Fibroblast of the conjunctiva (primary cell): ENCODE data around the gene EPS15.
"Not testable (repeated sequence)": the region's sequence is repeated elsewhere in the genome, so short reads cannot be mapped to it uniquely, and the experiment has no call there.

Experiments
- DNase-seq: peaks from one replicate; pipeline ENCODE4 v3.0.0-alpha.2; 2010; ENCODE audit warnings: low read depth

EPS15 gene

DNA sequence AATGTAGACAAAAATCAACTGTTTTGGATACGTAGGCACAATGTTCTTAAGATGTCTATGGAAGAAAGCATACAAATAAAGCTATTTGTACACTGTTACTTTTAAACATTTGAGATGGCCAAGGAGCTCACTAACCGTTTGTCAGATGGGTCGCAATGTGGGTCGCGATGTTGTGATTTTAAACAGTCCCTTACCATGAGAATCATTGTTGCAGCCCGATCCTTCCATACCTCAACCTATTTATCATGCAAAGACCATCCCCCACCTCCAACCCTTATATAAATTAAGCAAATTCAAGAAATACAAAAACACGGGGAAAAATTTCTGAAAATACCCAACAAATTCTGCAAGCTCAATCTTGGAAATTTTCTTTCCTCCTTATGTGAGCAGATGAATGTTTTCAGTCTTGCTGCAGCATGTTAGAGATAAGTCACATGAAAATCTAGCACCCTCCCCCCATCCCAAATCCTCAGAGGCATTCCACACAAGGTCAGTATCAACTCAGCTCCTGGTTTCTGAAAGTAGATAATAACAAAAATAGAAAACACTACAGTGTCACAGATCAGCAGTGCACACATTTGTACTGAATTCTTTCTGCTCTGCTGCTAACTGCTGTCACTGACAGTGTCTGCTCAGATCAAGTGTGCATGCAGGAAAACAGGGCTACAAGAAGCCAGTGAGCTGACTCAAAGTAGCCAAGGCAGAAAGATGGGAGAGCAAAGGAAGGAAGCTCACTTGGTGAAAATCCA lies 95.8 kb downstream of the EPS15 start:
- no peak for DNase-seq

DNA sequence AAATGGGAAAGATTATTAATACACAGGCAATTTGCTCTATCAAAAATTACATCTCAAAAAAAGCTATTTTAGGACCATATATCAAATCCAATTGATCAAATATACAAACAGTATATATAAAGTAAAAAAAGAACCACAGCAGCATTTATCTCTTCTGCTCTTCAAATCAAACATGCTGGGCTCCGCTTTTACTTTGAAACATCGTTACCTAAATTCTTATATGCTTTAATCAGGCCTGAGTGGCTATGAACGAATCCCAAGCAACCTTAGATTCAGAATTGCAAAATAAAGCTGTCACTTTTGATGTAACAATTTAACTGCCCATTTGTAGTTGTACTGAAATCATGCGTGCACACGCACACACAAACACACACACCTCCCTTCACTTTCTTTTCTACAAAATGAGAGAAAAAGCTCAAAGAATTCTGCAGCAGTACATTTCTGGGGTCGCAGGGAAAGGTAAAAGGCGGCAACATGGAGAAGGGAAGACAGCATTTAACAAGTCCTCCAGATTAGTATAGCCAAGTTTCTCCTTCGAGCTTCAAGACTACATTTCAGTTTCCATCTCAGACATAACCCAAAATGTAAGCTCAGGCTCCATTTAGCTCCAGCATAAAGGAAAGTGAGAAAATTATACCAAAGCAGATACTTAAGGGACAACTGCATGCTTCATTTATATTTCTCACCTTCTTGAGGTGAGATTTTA lies 96.5 kb downstream of the EPS15 start:
- no peak for DNase-seq

DNA sequence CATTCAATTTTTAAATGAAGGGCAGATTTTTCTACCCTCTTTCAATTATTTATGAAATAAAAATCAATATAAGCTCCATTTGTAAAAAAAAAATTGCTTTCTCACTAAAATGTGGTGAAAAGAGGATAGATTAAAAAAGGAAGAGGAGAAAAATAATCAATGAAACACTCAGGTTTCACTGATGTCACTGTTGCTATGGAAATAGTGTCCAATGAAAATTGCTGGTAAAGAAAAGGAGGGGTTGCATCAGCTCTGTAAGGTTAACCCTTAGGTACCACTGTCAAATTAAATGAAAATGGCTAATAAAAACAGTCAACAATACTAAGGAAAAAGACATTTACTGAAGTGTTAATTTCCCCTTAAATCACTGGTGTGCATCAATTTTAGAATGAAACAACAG lies 97.1 kb downstream of the EPS15 start:
- DNase-seq, result peak; percentile 61

DNA sequence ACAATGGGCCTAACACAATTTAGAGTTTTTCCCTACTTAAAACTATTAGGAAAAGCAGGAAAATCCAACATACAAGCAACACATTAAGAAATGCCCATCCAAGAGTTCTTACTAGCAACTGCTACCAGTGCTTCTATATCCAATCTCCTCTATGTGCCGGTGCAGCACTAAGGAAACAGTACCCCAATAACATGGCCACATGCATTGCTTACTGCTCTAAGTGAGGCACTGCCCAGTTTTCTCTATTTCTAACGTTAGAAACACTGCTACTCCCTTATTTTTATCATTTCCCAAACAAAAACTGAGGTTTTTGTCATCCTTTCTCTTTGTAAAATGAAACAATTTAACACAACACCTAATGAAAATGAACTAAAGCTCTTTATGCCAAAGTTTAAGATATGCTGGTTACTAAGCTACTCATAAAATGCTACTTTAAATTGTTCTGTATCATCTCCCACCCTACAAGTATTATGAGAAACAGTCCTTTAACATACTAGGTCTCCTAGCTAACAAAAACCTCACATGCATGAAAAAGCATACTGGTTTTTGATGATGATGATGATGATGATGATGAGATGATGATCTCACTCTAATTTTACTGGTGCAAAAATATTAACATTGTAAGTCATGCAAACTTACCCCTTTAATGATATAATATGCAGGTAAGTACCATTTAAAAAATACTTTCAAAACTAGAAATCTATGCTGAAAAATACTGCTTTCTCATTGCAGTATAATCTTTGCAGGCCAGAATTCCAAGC lies 98.0 kb downstream of the EPS15 start:
- DNase-seq, result no peak

DNA sequence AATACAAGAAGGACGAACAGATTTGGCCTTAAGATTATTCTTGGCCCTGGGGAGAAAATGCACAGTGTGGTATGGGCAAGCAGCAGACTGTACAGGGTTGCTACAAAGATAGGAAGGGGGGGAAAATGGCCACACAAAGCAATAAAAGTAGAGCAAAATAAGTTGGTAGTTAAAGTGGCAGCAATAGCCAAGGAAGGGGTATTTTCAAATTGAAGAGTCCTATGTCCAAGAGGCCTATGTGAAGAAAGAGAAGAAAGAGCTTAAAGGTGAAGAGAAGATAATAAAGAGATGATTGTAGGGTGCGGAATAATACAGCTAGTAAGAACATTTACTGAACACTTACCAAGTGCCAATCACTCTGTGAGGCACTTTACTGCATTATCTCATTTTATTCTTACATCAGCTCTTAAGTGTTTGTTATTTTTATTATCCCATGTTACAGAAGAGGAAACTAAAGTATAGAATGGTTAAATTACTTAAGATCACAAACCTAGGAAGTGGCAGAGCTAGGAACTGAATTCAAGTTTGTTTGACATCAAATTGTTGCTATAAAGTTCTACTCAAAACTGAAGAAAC lies 100.6 kb downstream of the EPS15 start:
- no peak for DNase-seq

DNA sequence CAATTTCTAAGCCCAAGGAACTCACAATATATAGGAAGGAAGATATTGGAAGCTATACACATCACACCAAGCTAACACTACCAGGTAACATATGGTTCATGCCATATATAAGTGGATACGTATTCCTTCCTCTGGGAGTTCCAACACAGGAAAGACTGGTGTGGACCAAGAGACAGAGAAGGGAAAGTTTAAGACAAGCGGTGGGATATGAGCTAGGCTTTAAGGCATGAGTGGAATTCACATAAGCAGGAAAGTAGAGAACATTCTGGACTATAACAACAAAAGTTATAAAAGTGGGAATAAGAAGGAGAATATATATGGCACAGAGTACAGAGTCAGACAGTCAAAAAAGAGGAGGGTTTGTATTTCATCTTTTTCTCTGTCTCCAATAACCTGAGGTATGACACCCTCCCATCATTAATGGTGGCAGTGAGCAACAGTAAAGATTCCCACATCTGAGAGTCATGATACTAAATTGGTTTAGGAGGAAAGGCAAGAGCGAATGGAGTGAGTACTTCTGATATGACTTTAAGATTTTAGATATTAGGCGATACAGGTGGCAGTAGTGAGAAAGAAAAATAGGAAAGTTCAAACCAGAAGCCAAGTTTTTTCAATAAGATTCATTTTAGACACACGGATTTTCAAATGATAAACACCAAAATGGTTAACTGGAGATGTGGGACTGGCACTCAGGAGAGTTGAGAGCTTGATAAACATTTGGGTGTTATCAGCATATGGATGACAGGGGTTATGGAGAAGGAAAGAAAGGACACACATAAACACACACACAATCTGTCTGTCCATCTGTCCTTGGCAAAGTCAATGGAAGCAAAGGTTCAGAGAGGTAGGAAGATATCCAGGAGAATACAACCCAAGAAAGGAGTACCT lies 101.3 kb downstream of the EPS15 start:
- no peak for DNase-seq

DNA sequence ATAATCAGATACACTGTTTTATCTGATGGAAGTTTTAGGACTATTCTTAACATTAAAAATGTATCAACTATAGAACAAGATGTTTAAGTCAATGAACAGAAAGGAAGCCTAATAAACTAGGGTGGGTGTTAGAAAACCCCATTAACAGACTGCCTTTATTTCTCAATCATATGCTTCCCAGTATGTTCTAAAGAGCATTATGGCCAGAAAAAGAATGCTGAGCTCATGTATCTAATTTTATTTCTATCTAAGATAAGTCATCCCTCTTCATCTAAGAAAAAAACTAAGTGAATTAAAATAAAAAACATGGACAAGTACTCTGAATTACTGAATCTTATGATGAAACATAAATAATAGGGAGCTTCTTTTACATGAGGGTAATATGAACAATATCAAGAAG lies 102.2 kb downstream of the EPS15 start:
- no peak for DNase-seq

DNA sequence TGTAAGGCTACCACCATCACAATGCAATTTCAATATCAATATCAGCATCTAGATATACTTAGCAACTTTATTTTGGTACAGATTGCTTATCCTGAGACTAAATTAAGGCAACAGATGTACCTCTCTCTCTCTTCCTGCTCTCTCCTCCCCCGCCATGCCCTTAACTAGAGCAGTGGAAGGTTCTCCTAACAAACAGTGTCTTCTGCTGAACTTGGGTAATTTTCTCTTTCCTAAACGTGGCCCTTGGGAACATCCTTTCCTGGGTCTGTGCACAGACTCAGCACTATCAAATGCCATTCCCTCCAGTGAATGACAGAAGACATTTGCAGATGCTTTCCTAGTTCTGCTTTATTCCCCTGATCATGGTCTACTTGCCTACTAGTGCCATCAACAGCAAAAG lies 103.1 kb downstream of the EPS15 start:
- DNase-seq, result no peak

DNA sequence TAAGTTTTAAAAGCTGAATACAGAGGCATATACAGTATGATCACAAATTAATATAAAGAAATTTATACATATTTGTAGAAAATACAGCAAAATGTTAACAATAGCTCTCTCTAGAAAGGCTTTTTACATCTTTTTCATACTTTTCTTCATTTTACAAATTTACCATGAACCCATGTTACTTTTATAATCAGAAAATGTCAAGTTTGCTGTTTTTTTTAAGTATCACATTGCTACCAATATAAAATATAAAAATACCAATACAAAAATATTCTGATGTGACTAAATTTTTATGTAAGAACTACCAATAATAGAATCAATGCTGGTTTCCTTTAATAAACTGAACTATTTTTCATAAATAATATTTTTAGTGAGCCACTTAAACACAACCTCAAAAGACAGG lies 104.3 kb downstream of the EPS15 start:
- DNase-seq, result no peak

DNA sequence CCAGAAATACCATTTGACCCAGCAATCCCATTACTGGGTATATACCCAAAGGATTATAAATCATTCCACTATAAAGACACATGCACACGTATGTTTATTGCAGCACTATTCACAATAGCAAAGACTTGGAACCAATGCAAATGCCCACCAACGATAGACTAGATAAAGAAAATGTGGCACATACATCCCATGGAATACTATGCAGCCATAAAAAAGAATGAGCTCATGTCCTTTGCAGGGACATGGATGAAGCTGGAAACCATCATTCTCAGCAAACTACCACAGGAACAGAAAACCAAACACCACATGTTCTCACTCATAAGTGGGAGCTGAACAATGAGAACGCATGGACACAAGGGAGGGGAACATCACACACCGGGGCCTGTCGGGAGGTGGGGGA lies 107.2 kb downstream of the EPS15 start:
- not testable (repeated sequence) for DNase-seq

DNA sequence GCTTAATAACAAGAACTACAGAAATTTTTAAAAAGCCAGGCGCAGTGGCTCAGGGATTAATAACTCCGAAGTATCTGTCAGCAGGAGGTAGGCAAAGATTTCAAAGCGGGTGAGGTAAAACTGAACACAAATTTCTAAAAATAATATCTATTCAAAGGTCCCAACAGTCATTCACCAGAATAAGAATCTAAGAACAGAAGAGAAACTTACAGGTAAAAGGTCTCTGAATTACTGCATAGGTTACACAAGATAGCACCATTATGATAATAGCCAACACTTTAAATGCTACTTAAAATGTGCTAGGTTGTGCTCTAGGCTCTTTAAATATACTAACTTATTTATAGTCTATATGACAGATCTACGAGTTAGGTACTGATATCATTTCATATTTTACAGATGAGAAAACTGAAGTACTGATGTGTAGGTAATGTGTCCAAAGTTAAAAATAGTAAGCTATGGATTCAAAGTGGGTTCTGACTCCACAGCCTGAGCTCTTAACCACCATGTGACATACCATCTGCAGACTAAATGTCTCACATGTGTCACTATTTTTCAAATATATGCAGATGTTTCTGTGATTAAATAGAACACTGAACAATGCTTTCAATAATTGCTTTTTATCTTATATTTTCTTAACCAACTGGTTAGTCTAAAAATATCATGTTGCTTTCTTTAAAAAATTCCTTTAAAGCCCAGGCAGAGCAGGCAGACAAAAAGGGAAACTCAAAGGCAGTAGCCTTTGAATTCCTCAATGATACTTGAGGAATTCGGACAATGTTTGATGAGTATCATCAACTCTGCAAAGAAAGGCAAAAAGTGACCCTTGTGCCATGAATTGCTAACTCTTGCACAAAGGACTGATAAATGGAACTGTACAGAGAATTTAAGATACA lies 108.3 kb downstream of the EPS15 start:
- no peak for DNase-seq

DNA sequence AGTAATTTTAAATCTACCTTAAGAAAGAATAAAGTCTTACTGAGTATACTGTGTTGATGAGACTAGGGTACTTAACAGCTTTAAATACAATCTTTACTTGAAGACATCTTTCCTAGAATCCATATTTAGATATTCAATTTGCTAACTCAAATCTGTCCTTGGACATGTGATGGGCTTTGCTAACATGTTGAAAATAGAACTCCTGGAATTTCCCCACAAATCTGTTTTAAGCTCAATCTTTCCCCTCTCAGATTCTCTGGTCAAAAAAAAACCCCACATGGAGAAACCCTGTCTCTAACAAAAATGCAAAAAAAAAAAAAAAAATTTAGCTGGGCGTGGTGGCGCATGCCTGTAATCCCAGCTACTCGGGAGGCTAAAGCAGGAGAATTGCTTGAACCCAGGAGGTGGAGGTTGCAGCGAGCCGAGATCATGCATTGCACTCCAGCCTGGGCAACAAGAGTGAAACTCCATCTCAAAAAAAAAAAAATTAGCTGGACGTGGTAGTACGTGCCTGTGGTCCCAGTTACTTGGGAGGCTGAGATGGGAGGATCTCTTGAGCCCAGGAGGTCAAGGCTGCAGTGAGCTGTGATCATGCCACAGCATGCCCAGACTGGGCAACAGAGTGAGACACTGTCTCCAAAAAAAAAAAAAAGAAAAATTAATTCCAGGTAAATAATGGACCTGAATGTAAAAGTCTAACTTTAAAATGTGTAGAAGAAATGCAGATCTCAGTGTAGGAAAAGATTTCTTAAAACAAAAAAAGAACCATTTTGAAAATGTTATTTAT lies 109.1 kb downstream of the EPS15 start:
- not testable (repeated sequence) for DNase-seq

DNA sequence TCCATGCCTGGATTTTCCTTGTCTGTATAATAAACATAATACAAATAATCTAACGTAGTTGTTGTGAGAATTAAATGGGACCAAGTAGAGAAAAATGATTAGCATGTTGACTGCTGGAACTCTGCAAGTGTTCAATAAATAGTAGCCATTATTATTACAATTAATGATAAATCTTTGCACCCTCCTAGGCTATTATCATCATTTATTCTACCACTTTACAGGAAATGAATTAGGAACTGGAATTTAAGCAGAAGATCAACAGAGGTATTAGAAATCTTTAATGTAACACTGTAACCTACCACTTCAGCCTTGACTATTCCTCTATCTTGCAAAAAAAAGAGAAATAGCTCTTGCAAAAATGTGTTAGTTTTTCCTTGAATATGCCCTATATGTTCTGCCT lies 126.8 kb downstream of the EPS15 start:
- no peak for DNase-seq

DNA sequence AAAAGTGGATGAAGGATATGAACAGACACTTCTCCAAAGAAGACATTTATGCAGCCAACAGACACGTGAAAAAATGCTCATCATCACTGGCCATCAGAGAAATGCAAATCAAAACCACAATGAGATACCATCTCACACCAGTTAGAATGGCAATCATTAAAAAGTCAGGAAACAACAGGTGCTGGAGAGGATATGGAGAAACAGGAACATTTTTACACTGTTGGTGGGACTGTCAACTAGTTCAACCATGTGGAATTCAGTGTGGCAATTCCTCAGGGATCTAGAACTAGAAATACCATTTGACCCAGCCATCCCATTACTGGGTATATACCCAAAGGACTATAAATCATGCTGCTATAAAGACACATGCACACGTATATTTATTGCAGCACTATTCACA lies 128.4 kb downstream of the EPS15 start:
- not testable (repeated sequence) for DNase-seq

DNA sequence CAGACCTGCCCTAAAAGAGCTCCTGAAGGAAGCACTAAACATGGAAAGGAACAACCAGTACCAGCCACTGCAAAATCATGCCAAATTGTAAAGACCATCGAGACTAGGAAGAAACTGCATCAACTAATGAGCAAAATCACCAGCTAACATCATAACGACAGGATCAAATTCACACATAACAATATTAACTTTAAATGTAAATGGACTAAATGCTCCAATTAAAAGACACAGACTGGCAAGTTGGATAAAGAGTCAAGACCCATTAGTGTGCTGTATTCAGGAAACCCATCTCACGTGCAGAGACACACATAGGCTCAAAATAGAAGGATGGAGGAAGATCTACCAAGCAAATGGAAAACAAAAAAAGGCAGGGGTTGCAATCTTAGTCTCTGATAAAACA lies 131.8 kb downstream of the EPS15 start:
- not testable (repeated sequence) for DNase-seq

DNA sequence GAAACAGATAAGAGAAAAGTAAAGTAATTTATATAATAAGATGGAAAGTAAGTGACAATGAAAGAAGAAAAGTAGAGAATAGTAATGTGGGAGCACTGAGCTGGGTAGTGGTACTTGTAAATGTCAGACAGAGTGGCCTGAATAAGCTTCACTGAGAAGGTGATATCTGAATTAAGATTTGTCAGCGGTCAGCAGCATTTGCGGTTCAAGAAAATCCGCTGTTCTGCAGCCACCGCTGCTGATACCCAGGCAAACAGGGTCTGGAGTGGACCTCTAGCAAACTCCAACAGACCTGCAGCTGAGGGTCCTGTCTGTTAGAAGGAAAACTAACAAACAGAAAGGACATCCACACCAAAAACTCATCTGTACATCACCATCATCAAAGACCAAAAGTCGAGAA lies 132.8 kb downstream of the EPS15 start:
- not testable (repeated sequence) for DNase-seq

DNA sequence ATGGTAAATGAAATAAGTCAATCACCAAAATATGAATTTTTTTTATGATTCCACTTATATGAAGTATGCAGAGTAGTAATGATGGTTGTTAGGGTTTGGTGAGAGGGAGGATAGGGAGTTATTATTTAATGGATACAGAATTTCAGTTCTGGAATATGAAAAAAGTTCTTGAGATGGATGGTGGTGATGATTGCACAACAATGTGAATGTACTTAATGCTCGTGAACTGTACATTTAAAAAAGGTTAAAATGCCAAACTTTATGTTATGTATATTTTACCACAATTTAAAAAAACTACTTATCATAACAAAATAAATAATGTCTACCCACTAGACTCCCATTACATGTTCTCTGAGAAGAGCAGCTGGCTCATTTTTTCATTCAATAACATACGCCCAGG lies 133.3 kb downstream of the EPS15 start:
- DNase-seq, result no peak

DNA sequence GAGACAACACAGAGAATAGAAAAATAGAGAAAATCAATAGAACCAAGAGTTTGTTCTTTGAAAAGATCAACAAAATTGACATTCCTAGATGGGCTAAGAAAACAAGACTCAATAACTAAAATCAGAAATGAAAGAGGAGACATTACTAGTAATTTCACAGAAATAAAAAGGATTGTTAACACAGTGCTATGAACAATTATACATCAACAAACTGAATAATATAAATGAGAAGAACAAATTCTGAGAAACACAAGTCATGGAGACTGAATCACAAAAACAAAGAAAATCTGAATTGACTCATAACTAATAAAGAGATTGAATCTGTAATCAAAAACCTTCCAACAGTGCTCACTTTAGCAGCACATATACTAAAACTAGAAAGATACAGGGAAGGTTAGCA lies 137.1 kb downstream of the EPS15 start:
- no peak for DNase-seq

DNA sequence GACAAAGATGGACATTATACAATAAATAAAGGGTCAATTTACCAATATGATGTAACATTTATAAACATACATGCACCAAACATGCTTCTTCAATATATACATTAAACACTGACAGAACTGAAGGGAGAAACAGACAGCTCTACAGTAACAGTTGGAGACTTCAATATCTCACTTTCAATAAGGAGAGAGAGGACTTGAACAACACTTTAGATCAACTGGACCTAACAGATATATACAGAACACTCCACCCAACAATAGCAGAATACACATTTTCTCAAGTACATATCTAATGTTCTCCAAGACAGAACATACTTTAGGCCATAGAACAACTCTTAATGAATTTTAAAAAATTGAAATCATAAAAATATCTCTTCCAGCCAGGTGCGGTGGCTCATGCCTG lies 138.1 kb downstream of the EPS15 start:
- no peak for DNase-seq

DNA sequence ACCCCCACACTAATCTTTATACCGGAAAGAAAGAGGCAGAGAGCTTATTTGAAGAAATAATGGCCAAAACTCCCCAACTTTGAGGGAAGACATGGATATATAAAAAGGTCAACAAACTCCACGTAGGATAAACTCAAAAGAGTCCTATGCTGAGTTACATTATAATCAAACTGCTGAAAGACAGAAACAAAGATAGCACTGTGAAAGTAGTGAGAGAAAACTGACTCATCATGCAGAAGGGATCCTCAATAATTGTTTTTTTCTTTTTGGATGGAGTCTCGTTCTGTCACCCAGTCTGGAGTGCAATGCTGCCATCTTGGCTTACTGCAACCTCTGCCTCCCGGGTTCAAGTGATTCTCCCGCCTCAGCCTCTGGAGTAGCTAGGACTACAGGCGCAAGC lies 140.2 kb downstream of the EPS15 start:
- no peak for DNase-seq
